OCI-LY1 (cell line): Measurements from ENCODE around the gene FOXJ3.

ENCODE experiments used
- H2AFZ ChIP-seq: fragments of 200-600 bp; sonication (generic), shearing (Covaris generic); 2 replicates; pipeline ENCODE4 v1.6.0; 2014; ENCODE audit warnings: antibody characterized with exemption, mild to moderate bottlenecking, low read length
- H3F3A ChIP-seq: fragments of 200-600 bp; sonication (generic), shearing (Covaris generic); 2 replicates; pipeline ENCODE4 v1.6.0; 2014; ENCODE audit warnings: mild to moderate bottlenecking, antibody characterized with exemption, low read length, moderate library complexity; ENCODE audit not compliant: insufficient read depth
- H3K27ac ChIP-seq: fragments of 200-600 bp; sonication (generic); 2 replicates; pipeline ENCODE4 v1.5.1; 2014; ENCODE audit warnings: low read length, mixed run types, mild to moderate bottlenecking, low read depth; ENCODE audit not compliant: poor library complexity, severe bottlenecking
- H3K27me3 ChIP-seq: fragments of 200-600 bp; sonication (generic); 2 replicates; pipeline ENCODE4 v1.6.0; 2014; ENCODE audit warnings: antibody characterized with exemption, mild to moderate bottlenecking, low read length, moderate library complexity; ENCODE audit not compliant: insufficient read depth
- H3K36me3 ChIP-seq: fragments of 200-600 bp; sonication (generic); 2 replicates; pipeline ENCODE4 v1.6.1; 2014; ENCODE audit warnings: mild to moderate bottlenecking, antibody characterized with exemption, low read length, moderate library complexity, mixed read lengths; ENCODE audit not compliant: insufficient read depth
- H3K4me1 ChIP-seq: fragments of 200-600 bp; sonication (generic); 2 replicates; pipeline ENCODE4 v1.5.1; 2014; ENCODE audit warnings: mild to moderate bottlenecking, low read length, moderate library complexity; ENCODE audit not compliant: insufficient read depth, severe bottlenecking
- H3K4me2 ChIP-seq: fragments of 200-600 bp; sonication (generic), shearing (Covaris generic); 2 replicates; pipeline ENCODE4 v1.6.1; 2014; ENCODE audit warnings: low read length
- H3K4me3 ChIP-seq: fragments of 200-600 bp; sonication (generic); 2 replicates; pipeline ENCODE4 v1.5.1; 2014; ENCODE audit warnings: low read length, low read depth, mild to moderate bottlenecking, mixed read lengths; ENCODE audit not compliant: poor library complexity, severe bottlenecking
- H3K79me2 ChIP-seq: fragments of 200-600 bp; shearing (Covaris generic); 2 replicates; pipeline ENCODE4 v1.6.1; 2016; ENCODE audit warnings: mixed run types, low read length, mixed read lengths; ENCODE audit not compliant: insufficient read depth
- H3K9ac ChIP-seq: fragments of 200-600 bp; sonication (generic), shearing (Covaris generic); 2 replicates; pipeline ENCODE4 v1.6.1; 2014; ENCODE audit warnings: mild to moderate bottlenecking, low read length, mixed read lengths
- H3K9me2 ChIP-seq: fragments of 200-600 bp; sonication (generic), shearing (Covaris generic); 2 replicates; pipeline ENCODE4 v1.6.1; 2014; ENCODE audit warnings: low read depth, mild to moderate bottlenecking, low read length, mixed read lengths
- H3K9me3 ChIP-seq: fragments of 200-600 bp; shearing (Covaris generic); 2 replicates; pipeline ENCODE4 v1.6.1; 2014; ENCODE audit warnings: low read length, mixed read lengths
- H4K20me1 ChIP-seq: fragments of 200-600 bp; sonication (generic), shearing (Covaris generic); 2 replicates; pipeline ENCODE4 v1.6.0; 2016; ENCODE audit warnings: mild to moderate bottlenecking, low read length; ENCODE audit not compliant: insufficient read depth
- EZH2 ChIP-seq: fragments of 200-600 bp; sonication (generic), shearing (Covaris generic); IDR thresholded peaks from 2 replicates; pipeline ENCODE4 v1.8.0; 2017; ENCODE audit warnings: borderline replicate concordance, mixed run types, mild to moderate bottlenecking, antibody characterized with exemption, low read length, moderate library complexity, mixed read lengths
- TF ChIP-seq, protein P1 (sequence below): fragments of 200-600 bp; sonication (generic), shearing (Covaris generic); IDR thresholded peaks from 2 replicates; pipeline ENCODE4 v1.5.1; 2017; ENCODE audit warnings: mild to moderate bottlenecking, antibody characterized with exemption, low read length, moderate library complexity, mixed read lengths

The FOXJ3 gene

DNA sequence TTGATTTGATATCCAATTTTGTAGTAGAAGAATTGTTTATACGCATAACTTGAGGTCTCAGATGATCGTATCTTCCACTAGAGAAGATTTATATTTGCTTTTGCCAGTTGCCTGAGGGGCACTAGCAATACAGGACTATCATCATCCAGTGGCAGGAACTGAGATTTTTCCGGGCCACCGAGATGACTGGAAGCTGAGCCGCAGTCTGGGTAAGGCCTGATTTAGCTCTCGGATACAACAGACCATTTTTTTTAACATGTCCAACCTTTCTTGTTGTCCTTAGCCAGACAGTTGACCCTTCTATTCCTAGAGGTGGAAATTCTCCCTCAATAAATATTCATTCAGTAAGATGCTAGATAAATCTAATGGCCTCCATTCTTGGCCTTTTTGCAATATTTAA lies 207.3 kb downstream of the FOXJ3 start:
- no peak for TF ChIP-seq EZH2
- TF ChIP-seq, protein P1, sequence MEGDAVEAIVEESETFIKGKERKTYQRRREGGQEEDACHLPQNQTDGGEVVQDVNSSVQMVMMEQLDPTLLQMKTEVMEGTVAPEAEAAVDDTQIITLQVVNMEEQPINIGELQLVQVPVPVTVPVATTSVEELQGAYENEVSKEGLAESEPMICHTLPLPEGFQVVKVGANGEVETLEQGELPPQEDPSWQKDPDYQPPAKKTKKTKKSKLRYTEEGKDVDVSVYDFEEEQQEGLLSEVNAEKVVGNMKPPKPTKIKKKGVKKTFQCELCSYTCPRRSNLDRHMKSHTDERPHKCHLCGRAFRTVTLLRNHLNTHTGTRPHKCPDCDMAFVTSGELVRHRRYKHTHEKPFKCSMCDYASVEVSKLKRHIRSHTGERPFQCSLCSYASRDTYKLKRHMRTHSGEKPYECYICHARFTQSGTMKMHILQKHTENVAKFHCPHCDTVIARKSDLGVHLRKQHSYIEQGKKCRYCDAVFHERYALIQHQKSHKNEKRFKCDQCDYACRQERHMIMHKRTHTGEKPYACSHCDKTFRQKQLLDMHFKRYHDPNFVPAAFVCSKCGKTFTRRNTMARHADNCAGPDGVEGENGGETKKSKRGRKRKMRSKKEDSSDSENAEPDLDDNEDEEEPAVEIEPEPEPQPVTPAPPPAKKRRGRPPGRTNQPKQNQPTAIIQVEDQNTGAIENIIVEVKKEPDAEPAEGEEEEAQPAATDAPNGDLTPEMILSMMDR = no peak
- Histone ChIP-seq H3K9me2 (no peaks in the 10 kb centered on the region), H4K20me1 (no peaks in the 10 kb centered on the region), H3K4me3 (no peak overlapping the region), H3K27ac (no peak overlapping the region), H3K9me3 (no peaks in the 10 kb centered on the region), H3K36me3 (no peaks in the 10 kb centered on the region), H3K79me2 (no peaks in the 10 kb centered on the region), H3K9ac (no peak overlapping the region), H3K4me1 (no peaks in the 10 kb centered on the region), H3F3A (no peaks in the 10 kb centered on the region), H3K4me2 (no peak overlapping the region), H3K27me3 (peaks cover 4% of the 10 kb centered on the region; the same call in 1 of the 2 replicates), H2AFZ (no peak overlapping the region)
